Embryonic facial prominence (tissue), 1 donor: ENCODE measurements around the gene PRX.
"Not testable (repeated sequence)": the region's sequence is repeated elsewhere in the genome, so short reads cannot be mapped to it uniquely, and the experiment has no call there.

Source experiments
- DNase-seq: peaks from one replicate; pipeline ENCODE4 v3.0.0-alpha.2; 2016; ENCODE audit errors: extremely low spot score

Gene PRX

GRCh38 chr19:40413291-40413845, at the start of gene PRX:
Gene PRX (minus strand): TSS chr19:40413378. CDS start chr19:40407932, 5,446 bp downstream.
- no peak for DNase-seq

GRCh38 chr19:40461669-40462221, 48.6 kb upstream of the PRX start:
- DNase-seq: no peak

GRCh38 chr19:40460185-40460584, 47.0 kb upstream of the PRX start:
- no peak for DNase-seq

GRCh38 chr19:40458597-40458974, 45.4 kb upstream of the PRX start:
- DNase-seq: no peak

- DNase-seq: no peak
These were observed 44.9 kb upstream of the PRX start for GRCh38 chr19:40457953-40458596.

- no peak for DNase-seq
These were observed 43.9 kb upstream of the PRX start for GRCh38 chr19:40457048-40457447.

- DNase-seq: not testable (repeated sequence)
These were observed 40.8 kb upstream of the PRX start for GRCh38 chr19:40453943-40454342.

GRCh38 chr19:40453151-40453735, 40.1 kb upstream of the PRX start:
- DNase-seq: no peak

GRCh38 chr19:40452016-40452415, 38.8 kb upstream of the PRX start:
- no peak for DNase-seq

- DNase-seq: no peak
These were observed 37.5 kb upstream of the PRX start for GRCh38 chr19:40450664-40451063.

- no peak for DNase-seq
These were observed 36.3 kb upstream of the PRX start for GRCh38 chr19:40449506-40449905.

- DNase-seq: no peak
These were observed 33.1 kb upstream of the PRX start for GRCh38 chr19:40446263-40446784.

- DNase-seq: no peak
These were observed 32.6 kb upstream of the PRX start for GRCh38 chr19:40445780-40446262.

GRCh38 chr19:40444825-40445312, 31.7 kb upstream of the PRX start:
- DNase-seq: no peak

- DNase-seq: peak; percentile 95
These were observed 31.0 kb upstream of the PRX start, which contains the start of gene SERTAD3 for GRCh38 chr19:40444000-40444824. Gene SERTAD3 (minus strand): TSS chr19:40444335. CDS start chr19:40442080, 2,255 bp downstream.

- peak; percentile 98 for DNase-seq
These were observed 30.2 kb upstream of the PRX start for GRCh38 chr19:40443131-40443999.

GRCh38 chr19:40442328-40443130, 29.4 kb upstream of the PRX start:
- no peak for DNase-seq

GRCh38 chr19:40441719-40442253, 28.6 kb upstream of the PRX start:
- DNase-seq: no peak

- no peak for DNase-seq
These were observed 25.1 kb upstream of the PRX start for GRCh38 chr19:40438284-40438683.
